ENCODE measurements around the gene MUC5AC.
A peak's percentile ranks its signal among the peaks of the same experiment; 100 is the strongest.
"Not testable (repeated sequence)": the region's sequence is repeated elsewhere in the genome, so short reads cannot be mapped to it uniquely, and the experiment has no call there.

Gene MUC5AC

GRCh38 chr11:1157645-1158591 is at the start of gene MUC5AC:
MUC5AC (plus strand) TSS chr11:1157953; CDS start chr11:1158000, 47 bp downstream.
- peak; percentile 13 for DNase-seq
- no peaks in the 10 kb centered on the region for H3K9me3 Mint-ChIP-seq
- no peak within 1 kb of the TSS for H3K27ac Mint-ChIP-seq
- H3K4me1 Mint-ChIP-seq (ENCODE audit: low read depth) = no peaks in the 10 kb centered on the region
- no peaks in the 10 kb centered on the region for H3K36me3 Mint-ChIP-seq (ENCODE audit: low read depth)
- H3K27me3 Mint-ChIP-seq = no peaks in the 10 kb centered on the region
- H3K4me3 Mint-ChIP-seq = no peak within 1 kb of the TSS

- no peaks in the 10 kb centered on the region for H3K36me3 Mint-ChIP-seq (ENCODE audit: low read depth)
- DNase-seq = no peak
- H3K27ac Mint-ChIP-seq = no peak overlapping the region
- H3K4me3 Mint-ChIP-seq = no peak overlapping the region
- H3K9me3 Mint-ChIP-seq = no peaks in the 10 kb centered on the region
- H3K4me1 Mint-ChIP-seq (ENCODE audit: low read depth) = no peaks in the 10 kb centered on the region
- H3K27me3 Mint-ChIP-seq = no peaks in the 10 kb centered on the region
Observed at GRCh38 chr11:1108246-1108900, 49.4 kb upstream of the MUC5AC start.

- no peaks in the 10 kb centered on the region for H3K4me1 Mint-ChIP-seq (ENCODE audit: low read depth)
- H3K27ac Mint-ChIP-seq = no peak overlapping the region
- H3K9me3 Mint-ChIP-seq = no peaks in the 10 kb centered on the region
- no peaks in the 10 kb centered on the region for H3K36me3 Mint-ChIP-seq (ENCODE audit: low read depth)
- no peak overlapping the region for H3K4me3 Mint-ChIP-seq
- no peak for DNase-seq
- H3K27me3 Mint-ChIP-seq = no peaks in the 10 kb centered on the region
Observed at GRCh38 chr11:1109101-1109917, 48.4 kb upstream of the MUC5AC start.

- Mint-ChIP-seq H3K36me3 (ENCODE audit: low read depth) (no peaks in the 10 kb centered on the region), H3K4me3 (no peak overlapping the region), H3K9me3 (no peaks in the 10 kb centered on the region), H3K27ac (no peak overlapping the region), H3K27me3 (no peaks in the 10 kb centered on the region), H3K4me1 (ENCODE audit: low read depth) (no peaks in the 10 kb centered on the region)
- DNase-seq = no peak
Observed at GRCh38 chr11:1109918-1110705, 47.6 kb upstream of the MUC5AC start.

- no peaks in the 10 kb centered on the region for H3K27me3 Mint-ChIP-seq
- H3K27ac Mint-ChIP-seq = no peak overlapping the region
- H3K4me3 Mint-ChIP-seq = no peak overlapping the region
- H3K4me1 Mint-ChIP-seq (ENCODE audit: low read depth) = no peaks in the 10 kb centered on the region
- no peaks in the 10 kb centered on the region for H3K36me3 Mint-ChIP-seq (ENCODE audit: low read depth)
- no peak for DNase-seq
- no peaks in the 10 kb centered on the region for H3K9me3 Mint-ChIP-seq
Observed at GRCh38 chr11:1111545-1112212, 46.1 kb upstream of the MUC5AC start.

- Mint-ChIP-seq H3K4me1 (ENCODE audit: low read depth) (no peaks in the 10 kb centered on the region), H3K27me3 (no peaks in the 10 kb centered on the region), H3K36me3 (ENCODE audit: low read depth) (no peaks in the 10 kb centered on the region), H3K9me3 (no peaks in the 10 kb centered on the region), H3K4me3 (no peak overlapping the region), H3K27ac (no peak overlapping the region)
- no peak for DNase-seq
Observed at GRCh38 chr11:1112351-1113191, 45.2 kb upstream of the MUC5AC start.

GRCh38 chr11:1113405-1114201 is 44.1 kb upstream of the MUC5AC start:
- Mint-ChIP-seq H3K4me1 (ENCODE audit: low read depth) (no peaks in the 10 kb centered on the region), H3K27me3 (peaks cover under 1% of the 10 kb centered on the region), H3K4me3 (no peak overlapping the region), H3K9me3 (no peaks in the 10 kb centered on the region), H3K36me3 (ENCODE audit: low read depth) (no peaks in the 10 kb centered on the region), H3K27ac (no peak overlapping the region)
- DNase-seq = no peak

- not testable (repeated sequence) for DNase-seq; H3K27ac Mint-ChIP-seq; H3K4me1 Mint-ChIP-seq (ENCODE audit: low read depth); H3K27me3 Mint-ChIP-seq; H3K9me3 Mint-ChIP-seq; H3K4me3 Mint-ChIP-seq; H3K36me3 Mint-ChIP-seq (ENCODE audit: low read depth)
Observed at GRCh38 chr11:1115292-1115691, 42.5 kb upstream of the MUC5AC start.

- Mint-ChIP-seq H3K36me3 (ENCODE audit: low read depth) (no peaks in the 10 kb centered on the region), H3K4me1 (ENCODE audit: low read depth) (no peaks in the 10 kb centered on the region), H3K4me3 (no peak overlapping the region), H3K27ac (no peak overlapping the region), H3K9me3 (no peaks in the 10 kb centered on the region), H3K27me3 (peaks cover 2% of the 10 kb centered on the region)
- no peak for DNase-seq
Observed at GRCh38 chr11:1116104-1116503, 41.6 kb upstream of the MUC5AC start.

GRCh38 chr11:1116666-1117390 is 40.9 kb upstream of the MUC5AC start:
- Mint-ChIP-seq H3K36me3 (ENCODE audit: low read depth) (no peaks in the 10 kb centered on the region), H3K27ac (no peak overlapping the region)
- DNase-seq = no peak

GRCh38 chr11:1117992-1118391 is 39.8 kb upstream of the MUC5AC start:
- H3K9me3 Mint-ChIP-seq = no peaks in the 10 kb centered on the region
- DNase-seq = no peak
- H3K27ac Mint-ChIP-seq = no peak overlapping the region
- no peak overlapping the region for H3K4me3 Mint-ChIP-seq
- no peaks in the 10 kb centered on the region for H3K4me1 Mint-ChIP-seq (ENCODE audit: low read depth)
- H3K36me3 Mint-ChIP-seq (ENCODE audit: low read depth) = no peaks in the 10 kb centered on the region
- peaks cover 5% of the 10 kb centered on the region for H3K27me3 Mint-ChIP-seq

More at GRCh38 chr11:1116666-1117390, 40.9 kb upstream of the MUC5AC start:
- Mint-ChIP-seq H3K27me3 (peaks cover 2% of the 10 kb centered on the region), H3K4me3 (no peak overlapping the region), H3K4me1 (ENCODE audit: low read depth) (no peaks in the 10 kb centered on the region), H3K9me3 (no peaks in the 10 kb centered on the region)

All from activated T-cell treated with anti-CD3 and anti-CD28 coated beads, Interleukin-2, amount 50 U/mL, for 24 hours (primary cell).